Measurements from ENCODE around the gene DNAH12.

GRCh38 chr3:57512166-57512565 is 32.0 kb downstream of the DNAH12 start:
- TF ChIP-seq POLR2A (IDR thresholded peaks at IDR 0.05) (no peak), CTCF (IDR thresholded peaks at IDR 0.05) (no peak)

All from tibial nerve (tissue), 3 donors.